ENCODE results near the gene MAGI1.

Gene MAGI1

DNA sequence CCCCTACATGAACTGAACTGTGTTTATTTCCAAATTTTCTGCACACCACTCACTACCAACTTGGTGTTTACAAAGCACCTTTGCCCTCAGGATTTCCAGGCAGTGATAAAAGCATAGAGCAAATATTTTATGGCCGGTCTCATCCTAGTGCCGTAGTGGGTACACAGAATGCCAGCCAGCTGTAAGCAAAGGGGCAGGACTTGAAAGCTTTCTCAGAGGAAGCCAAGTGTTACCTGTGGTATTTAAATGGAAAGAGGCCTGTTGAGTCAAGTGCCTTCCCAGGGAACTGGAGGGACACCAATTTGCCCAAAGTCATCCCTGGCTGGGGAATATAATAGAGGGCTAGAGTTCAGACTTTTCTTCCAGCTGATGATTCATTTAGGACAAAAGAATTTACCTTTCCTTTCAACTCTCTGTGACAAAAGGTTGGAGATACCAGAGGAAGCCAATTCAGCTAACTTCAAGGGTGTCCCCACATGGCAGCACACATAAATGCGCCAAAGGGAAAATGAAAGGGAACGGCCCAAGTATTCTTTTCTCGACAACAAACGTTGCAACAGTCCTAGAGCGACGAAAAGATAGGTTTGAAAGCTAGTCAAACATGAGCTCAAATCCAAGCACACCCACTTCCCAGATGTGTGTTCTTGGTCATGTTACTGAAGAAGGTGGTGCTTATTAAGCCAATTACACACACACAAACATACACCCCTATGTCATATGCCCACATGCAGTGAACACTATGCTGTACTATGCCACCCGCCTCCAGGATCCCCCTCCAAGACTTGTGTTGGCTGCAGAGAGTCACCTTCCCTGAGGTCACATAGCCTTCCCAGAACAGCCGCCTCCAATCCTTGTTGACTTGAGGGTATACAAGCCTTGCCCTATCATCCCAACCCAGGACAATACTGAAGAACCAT is 27.7 kb downstream of the MAGI1 start:
- DNase-seq: no peak

DNA sequence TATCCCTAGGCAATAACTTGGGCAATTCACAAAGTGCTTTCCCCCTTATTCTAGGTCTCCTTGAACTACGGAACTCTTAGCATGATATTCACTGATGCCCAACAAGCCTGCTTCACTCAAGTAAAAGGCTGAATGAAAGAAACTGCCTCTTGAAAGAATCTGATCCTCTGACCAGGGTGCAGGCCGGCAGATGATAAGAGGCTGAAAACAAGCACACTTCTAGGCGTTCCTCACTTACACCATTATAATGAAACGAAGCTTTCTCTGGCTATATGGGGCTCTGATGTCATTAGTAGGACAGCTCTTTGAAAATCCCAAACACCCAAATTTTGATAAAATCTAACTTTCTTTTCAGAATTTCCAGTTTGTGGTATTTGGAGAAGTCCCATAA is 28.4 kb downstream of the MAGI1 start:
- DNase-seq: no peak

DNA sequence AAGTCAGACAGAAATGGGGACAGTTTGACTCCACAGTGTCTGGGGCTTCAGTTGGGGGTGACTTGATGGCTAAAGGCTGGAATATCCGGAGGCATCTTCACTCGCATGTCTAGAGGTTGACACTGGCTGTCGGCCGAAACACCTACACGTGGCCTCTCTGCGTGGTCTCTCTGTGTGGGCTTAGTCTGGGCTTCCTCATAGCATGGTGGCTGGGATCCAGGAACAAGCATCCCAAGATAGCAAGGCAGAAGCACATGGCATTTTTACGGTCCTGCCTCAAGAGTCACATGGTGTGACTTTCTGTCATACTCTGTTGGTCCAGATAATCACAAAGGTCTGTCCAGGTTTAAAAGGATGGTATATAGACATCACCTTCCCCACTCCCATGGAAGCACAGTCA is 34.5 kb downstream of the MAGI1 start:
- no peak for DNase-seq

DNA sequence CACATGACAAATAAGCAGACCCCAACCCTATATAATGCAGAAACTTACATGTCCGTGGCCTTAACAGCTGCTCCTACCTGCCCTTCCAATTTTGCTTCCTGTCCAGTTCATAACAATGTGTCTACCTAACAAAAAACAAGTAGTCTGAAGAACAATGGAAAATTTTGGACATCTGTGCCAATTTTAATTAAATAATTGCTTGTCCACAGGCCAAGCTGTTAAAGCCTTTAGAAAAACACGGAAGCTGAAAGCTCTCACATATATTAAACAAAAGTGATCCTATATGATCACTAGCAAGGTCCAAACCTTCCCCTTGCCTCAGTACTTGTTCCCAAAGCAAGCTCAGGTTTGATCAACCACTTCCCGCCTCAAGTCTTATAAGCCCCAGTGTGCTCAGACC is 37.1 kb downstream of the MAGI1 start:
- no peak for DNase-seq

DNA sequence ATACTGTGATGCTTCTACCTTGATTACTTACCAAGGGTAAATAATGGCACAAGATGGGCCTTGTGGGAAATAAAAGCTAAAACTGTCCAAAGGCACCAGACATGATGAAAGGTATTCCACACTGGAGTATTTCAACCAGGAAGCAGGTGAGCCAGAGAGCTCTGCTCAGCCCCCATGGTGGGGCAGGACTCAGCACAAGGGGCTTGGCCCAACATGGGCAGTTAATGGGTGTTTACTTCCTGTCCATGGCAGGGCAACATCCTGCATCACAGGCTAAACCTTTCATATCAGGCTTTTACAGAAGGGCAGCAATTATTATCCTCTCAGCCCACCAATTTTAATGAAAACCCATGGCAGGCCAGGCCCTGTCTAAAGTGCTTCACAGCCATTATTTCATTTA is 38.2 kb downstream of the MAGI1 start:
- DNase-seq: no peak

DNA sequence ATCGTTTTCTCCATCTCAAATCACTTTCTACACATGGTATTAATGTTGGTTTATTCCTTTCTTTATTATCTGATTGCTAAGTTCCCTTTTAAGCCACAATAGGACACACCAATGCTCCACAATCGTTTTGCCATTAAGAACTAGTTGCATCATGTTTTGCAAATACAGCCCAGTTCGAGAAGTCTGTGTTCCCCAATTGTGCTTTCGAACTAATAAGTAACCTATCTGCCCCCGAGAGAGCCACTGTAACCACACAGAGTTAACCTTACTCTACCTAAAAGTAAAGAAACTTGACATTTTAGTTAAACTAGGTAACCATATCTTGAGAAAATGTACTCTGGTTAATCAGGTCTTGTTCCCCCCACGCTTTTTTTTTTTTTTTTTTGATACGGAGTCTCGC is 39.1 kb downstream of the MAGI1 start:
- DNase-seq: no peak

DNA sequence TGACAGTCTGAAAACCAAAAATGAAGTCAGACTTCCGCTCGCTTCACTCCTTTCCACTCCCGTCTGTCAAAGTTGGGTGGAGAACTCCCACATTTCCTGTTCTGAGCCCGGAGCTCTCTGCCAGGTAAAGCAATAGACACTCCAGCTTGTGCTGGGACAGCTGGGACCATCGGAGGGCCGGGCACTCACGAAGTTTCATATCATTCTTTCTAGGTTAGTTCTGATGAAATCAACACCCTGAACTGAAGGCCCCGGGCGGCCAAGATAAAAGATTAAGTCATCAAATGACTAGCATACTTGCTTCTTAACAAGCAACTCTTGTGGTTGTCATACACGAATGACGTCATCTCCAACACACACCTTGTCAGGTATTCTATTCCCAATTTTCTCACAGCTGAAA is 42.1 kb downstream of the MAGI1 start:
- DNase-seq: no peak

DNA sequence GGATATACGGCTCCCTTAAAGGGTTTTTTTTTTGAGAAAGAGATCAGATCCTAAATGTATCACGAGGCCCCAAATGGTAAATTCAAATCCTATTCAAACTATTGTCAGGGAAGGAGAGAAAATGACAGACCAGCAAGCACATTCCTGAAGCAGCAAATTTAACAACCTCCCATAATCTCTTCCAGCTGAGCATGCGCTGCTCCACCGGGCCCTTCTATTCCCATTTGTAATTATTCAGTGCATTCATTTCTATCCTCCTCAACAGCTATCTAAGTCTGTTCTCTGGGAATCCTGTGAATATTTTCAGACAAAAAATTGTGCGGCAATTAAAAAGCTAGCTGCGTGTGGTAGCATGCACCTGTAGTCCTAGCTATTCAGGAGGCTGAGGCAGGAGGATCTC is 43.2 kb downstream of the MAGI1 start:
- DNase-seq: no peak

- no peak for DNase-seq
Observed at GRCh38 chr3:65995030-65995429, 43.7 kb downstream of the MAGI1 start.

DNA sequence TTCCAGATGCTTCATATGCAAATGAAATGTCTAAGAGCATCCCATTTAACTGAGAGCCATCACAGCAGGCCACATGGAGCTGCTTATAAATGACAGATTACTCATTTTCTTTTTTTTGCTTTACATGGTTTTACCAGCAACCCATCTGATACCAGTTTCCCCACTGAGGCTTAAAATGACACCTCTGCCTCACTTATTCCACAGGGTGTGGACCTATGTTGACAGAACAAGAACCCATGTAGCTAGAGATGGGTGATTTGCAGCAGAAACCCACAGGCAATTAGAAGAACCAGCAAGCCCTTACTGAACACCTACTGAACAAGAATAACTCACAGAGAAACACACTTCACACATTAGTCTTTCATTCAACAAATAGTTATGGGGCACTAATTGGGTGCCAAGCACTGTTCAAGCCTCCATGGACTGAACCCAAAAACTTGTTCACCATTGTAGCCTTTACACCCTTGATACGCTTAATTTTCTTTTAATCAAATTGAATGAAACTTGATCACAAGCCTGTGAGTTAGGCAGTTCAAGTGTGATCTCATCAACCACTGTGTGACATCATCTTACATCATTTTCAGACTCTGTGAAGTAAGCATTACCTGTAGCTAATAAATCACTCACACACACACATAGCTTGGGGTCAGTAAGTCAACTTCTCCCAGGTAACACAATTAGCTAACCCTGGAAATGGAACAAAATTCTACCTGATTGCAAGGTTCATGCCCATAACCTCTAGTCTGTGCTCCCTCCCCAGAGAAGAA is 45.4 kb downstream of the MAGI1 start:
- DNase-seq: no peak

- DNase-seq: no peak
Observed at GRCh38 chr3:65992106-65992505, 46.6 kb downstream of the MAGI1 start.

GRCh38 chr3:65988411-65989180 is 50.1 kb downstream of the MAGI1 start:
- DNase-seq: no peak

DNA sequence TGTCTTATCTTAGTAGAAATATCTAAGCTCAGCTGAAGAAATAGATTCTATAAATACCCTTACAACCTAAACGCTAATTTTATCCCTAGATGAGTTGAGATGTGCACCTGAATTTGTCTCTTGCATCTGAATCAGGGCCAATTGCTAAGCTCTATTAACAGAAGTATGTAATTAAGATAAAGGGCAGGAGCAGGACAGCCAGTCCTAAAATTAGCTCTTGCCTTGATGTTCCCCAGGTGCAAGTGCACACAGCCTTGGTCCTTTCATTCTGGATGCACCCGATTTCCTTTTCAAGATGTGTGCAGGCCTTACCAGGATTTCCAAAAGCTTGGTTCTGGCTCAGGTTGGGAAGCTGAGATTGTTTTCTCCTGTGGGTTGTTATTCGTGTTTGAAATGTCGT is 52.4 kb downstream of the MAGI1 start:
- DNase-seq: no peak

DNA sequence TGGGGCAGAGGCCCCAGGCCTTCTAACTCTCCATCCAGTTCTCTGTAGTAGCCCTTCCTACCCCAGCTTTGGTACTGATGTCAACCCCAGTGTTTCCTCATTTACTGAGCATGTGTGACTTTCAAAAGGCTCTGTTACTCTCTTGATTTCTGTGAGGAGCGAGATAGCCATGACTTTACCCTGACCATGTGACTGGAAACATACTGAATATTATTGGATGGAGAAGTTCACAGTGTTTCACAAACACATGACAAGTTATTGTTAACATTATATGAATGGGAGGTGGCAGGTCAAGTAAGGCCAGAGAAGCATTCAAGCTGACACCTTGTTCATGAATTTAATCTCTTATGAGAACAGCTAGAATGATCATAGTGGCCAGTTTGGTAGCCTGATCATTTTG is 53.7 kb downstream of the MAGI1 start:
- DNase-seq: no peak

GRCh38 chr3:65983100-65983499 is 55.6 kb downstream of the MAGI1 start:
- DNase-seq: no peak

- DNase-seq: no peak
Observed at GRCh38 chr3:65979731-65980130, 59.0 kb downstream of the MAGI1 start.

DNA sequence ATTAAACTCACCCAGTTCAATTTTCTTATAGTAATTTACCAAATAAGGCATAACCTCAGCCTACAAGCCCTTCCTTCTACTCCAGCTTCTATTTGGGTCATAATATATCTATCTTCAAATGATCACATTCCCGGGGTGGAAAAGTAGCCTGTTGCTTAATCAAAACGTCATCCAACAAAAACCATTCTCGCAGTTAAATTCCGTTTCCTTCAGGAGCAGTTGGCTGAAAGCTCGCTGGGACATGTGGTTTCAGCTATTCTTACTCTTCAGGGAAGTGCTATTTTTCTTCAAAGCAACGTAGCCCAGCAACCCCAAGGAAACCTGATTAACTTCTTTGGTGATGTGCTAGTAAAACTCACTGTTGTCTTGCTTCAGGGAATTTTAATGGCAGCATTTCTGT is 59.6 kb downstream of the MAGI1 start:
- DNase-seq: no peak

GRCh38 chr3:65978116-65978515 is 60.6 kb downstream of the MAGI1 start:
- no peak for DNase-seq

DNA sequence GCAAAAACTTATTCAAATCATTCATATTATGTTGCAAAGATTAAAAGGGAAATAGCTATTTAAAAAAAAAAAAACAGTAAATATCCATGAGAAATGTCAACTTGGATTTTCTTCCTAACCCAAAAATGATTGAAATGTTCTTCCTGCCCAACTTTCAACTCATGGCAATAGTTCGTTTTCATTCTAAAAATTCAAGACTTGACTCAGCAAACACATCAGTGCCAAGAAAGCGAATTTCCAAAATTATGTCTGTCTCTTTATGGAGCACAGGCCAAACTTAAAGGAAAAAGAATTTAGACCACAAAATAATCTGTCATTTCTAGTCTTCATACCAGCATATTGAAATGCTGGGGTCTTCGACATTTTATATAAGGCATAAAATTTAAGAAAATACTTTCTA is 63.7 kb downstream of the MAGI1 start:
- no peak for DNase-seq

- DNase-seq: no peak
Observed at GRCh38 chr3:65974509-65974908, 64.2 kb downstream of the MAGI1 start.

GRCh38 chr3:65972765-65973164 is 66.0 kb downstream of the MAGI1 start:
- no peak for DNase-seq

DNA sequence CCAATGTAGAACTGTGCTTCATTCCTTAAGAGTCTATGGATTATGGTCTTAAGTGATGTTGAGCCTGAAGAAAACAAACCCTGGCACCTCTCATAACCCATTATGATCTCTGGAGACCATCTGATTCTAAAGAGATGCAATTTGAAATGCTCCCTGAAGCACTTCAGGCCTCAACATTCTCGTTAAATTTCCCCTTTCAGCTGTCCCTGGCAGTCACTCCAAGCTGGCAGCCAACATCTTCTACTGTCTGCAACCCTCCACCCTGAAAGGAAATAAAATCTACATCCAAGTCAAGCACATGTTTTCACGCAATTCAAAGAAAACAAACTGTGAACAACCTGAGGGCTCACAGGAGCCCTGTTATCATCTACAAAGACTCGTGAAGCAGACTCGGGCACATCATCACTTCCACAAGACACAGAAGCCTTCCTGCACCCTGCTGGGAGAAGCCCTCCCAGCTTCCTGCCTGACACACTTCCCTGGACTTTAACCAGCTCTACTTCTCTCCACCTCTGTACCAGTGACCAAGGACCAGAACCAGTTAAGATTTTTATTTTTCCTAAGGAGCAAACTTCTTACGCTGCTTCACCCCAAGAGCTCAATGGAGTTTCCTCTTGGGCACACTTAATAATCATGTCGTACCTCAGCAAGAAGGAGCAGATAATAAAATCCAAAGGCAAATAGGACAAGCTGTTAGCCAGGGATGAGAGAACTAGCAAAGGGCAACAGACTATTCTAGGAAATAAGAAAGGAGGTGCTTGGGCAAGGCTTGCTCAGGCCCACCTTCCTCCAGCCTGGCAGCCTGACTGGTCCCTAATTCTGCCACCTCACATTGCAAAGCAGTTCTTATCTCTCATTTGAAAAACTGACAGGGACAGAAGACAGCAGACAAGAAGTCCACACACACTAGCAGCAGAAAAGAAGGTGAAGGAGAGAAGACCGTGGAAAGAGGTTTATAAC is 67.1 kb downstream of the MAGI1 start:
- DNase-seq: no peak
